ENCODE measurements around the gene WNT7A. TPM values are rescaled to one million over a fixed set of nuclear protein-coding genes. Genes with fewer than 3 reads are reported as not detected.

Gene WNT7A
- total RNA-seq, 1 experiment from 2014 or later: not detected

- in situ Hi-C loops (cut with HindIII; ENCODE audit: low sequenced_read_pairs): no loop called here
Measured at GRCh38 chr3:13767030-13767429, 112.8 kb downstream of the WNT7A start.

More at GRCh38 chr3:13767030-13767429, 112.8 kb downstream of the WNT7A start:
- no peak for DNase-seq (ENCODE audit: low spot score)

Other genes with a start within 250 kb of the WNT7A start
- 15.5 and 26.1 TPM in 2 replicates for gene CHCHD4, start 244.8 kb upstream of the WNT7A start, total RNA-seq (2014; rRNA removed; shearing (Covaris generic))
- gene TMEM43, start 245.0 kb upstream of the WNT7A start, total RNA-seq (2014; rRNA removed; shearing (Covaris generic)): 38.6 and 52.1 TPM in 2 replicates

Data from G401 (cell line).